ENCODE results near the gene SLC25A48.

The SLC25A48 gene

DNA sequence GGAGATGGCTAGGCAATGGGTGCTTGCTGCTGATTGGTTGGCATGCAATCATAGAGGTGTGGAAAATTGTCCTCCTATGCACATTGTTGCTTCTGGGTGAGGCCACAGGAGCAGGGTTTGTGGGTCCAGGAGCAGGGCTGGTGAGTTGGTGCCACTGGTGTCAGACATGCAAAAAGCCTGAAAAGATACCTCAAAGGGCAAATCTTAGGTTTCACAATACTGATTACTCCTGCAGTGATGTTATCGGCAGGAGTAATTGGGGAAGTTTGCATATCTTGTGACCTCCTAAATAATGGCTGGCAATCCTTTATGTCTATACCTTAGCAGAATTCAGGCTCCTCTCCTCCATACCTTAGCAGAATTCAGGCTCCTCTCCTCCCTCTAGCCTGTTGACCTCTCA, 25.2 kb downstream of the SLC25A48 start:
- no peak for DNase-seq

DNA sequence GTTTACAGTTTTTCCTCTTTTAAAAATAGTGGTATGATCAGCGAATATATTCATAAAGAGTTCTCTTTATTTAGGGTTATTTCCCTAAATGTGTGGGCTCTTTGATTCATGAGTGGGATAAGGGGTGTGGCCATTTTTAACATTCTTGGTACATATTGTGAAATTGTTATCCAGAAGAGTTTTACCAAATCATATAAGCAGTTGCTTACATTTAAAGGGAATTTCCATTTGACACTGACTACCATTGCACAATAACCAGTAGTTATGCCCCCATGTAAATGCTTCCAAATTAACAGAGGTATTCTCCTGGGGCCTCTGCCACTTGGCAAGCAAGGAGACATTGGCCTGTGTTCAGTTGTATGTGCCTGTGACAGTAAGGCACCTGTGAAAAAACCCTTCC, 27.2 kb downstream of the SLC25A48 start:
- no peak for DNase-seq

GRCh38 chr5:135862086-135862485, 27.6 kb downstream of the SLC25A48 start:
- no peak for DNase-seq

GRCh38 chr5:135862744-135863143, 28.3 kb downstream of the SLC25A48 start:
- no peak for DNase-seq

DNA sequence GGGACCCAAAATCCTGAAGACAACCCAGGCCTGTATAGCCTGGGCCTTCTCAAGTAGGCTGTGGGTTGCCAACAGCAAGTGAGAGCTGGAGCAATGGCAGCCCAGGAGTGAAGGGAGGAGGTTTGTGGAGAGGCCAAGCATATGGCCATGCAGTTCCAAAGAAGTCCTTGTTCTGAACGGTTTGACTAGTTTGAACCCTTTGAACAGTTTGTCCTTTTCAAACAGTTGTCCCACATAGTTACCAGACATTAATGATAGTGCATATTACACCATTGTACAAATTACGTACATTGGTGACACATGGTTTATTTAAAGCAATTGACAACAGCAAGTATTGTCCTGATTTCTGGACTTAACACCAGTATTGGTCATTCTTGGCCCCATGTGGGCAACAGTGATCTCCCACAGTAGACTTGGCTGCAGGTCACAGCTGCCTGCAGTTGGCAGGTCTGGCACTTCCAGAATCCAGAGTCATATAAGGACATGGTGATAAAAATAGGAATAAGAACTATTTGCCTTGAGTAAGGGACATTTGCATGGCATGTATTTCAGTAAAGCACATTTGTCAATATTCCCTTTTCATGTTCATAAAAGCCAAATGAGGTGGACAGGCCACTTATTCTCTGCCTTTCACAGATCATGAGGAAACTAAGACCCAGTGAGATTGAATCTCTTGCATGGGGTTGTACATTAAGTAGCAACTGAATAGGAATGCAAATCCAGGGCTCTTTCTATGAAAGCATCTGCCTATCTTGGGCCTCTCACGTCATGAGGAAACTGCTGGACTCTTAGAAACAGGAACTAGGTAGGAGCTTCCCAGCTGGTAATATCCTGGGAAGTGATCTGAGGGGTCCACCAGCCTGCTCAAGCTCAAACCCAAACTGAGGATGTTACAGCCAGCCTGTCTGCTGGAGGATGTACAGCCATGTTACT, 30.3 kb downstream of the SLC25A48 start:
- no peak for DNase-seq

GRCh38 chr5:135866016-135866415, 31.6 kb downstream of the SLC25A48 start:
- DNase-seq = no peak

DNA sequence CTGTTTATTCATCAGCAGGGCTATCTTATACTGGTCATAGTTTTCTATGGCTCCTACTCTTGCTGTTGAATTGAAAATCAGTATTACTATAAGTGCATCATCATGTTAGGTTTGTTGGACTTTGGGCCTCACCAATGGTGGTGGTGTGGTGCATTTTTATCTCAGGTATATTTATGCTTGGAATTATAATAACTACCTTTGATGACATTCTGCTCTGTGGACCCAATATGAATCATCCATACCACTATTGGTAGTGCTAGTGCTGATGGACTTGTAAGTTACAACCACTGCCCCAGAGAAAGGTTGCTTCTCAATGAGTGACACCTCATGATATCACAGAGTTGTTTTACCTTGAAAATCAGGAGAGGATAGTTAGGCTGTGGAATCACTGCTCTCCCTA, 33.1 kb downstream of the SLC25A48 start:
- DNase-seq = no peak

DNA sequence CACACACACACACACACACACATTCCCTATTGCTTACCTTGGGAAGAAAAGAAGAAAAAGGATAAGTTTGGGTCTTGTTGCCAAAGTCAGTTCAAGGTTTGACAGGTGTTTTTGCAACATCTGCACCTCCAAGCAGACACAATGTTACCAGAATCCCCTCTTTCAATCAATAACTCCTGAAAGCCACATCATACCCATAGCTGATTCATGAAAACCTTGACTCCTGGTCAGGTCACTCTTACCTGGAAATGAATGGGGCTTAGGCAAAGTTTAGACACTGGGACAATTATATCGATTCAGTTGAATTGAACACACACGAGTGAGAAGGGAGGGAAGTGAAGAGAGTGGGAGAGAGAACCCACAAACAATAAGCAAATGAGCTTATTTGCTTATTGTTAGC, 34.2 kb downstream of the SLC25A48 start:
- DNase-seq = no peak

GRCh38 chr5:135869276-135869675, 34.8 kb downstream of the SLC25A48 start:
- DNase-seq = no peak

DNA sequence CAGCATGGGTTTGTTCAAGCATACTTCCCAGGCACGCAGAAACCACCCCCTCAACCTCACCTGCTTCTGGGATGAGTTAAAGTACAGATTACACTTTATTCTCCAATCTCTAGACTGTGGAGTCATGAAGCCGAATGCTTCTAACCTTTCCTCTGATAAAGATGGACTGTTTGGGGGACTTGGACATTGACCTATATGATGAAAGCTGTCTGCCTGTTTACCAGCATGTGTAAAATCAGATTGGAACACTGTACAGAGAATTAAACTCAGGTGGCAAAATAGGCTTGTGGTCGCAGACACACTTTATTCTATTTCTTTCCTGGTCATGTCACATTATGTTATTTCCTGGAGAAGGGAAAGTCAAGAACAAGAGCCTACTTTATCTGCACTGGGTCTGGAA, 35.5 kb downstream of the SLC25A48 start:
- no peak for DNase-seq

DNA sequence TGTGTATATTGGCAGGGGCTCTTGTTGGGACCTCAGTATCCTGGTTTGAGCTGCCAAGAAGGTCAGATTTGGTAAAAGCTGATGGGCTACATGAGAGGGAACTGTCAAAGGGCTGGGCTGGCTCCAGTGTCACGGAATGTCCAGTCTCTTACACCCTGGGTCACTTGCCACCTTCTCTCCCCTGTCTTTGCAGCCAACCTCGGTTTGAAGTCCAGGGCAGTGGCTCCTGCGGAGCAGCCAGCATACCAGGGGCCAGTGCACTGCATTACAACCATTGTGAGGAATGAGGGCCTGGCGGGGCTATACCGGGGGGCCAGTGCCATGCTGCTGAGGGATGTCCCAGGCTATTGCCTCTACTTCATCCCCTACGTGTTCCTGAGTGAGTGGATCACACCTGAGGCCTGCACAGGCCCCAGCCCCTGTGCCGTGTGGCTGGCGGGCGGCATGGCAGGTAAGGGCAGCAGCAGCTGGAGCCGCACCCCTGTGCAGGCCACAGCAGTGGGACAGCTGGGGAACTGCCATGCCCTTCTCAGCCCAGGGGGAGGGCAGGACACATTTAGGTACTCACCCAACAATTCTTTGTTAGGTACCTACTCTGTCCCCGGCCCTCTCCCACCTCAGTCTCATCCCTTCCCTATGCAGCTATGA, 36.9 kb downstream of the SLC25A48 start:
- DNase-seq = no peak

GRCh38 chr5:135873831-135874230, 39.4 kb downstream of the SLC25A48 start:
- DNase-seq = no peak

GRCh38 chr5:135874461-135874860, 40.0 kb downstream of the SLC25A48 start:
- no peak for DNase-seq

- DNase-seq = no peak
Measured at GRCh38 chr5:135875567-135875966, 41.1 kb downstream of the SLC25A48 start.

DNA sequence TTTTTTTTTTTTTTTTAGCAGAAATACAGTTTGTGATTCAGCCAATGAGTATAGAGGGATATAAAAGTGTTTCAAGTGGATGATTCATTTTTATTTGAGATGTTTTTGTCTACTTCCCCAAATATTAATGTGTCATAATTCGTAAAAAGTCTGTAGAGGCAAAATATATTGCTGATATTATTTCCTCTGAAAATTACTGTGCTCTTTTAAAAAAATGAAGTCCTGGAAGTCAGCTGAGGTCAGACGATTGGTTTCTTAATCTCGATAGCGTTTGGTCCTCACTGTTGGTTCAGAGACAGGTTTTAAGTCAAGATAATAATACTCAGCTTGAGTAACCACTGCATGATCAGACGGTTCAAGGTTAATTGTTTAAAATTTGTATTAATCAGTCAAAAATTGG, 41.7 kb downstream of the SLC25A48 start:
- no peak for DNase-seq

DNA sequence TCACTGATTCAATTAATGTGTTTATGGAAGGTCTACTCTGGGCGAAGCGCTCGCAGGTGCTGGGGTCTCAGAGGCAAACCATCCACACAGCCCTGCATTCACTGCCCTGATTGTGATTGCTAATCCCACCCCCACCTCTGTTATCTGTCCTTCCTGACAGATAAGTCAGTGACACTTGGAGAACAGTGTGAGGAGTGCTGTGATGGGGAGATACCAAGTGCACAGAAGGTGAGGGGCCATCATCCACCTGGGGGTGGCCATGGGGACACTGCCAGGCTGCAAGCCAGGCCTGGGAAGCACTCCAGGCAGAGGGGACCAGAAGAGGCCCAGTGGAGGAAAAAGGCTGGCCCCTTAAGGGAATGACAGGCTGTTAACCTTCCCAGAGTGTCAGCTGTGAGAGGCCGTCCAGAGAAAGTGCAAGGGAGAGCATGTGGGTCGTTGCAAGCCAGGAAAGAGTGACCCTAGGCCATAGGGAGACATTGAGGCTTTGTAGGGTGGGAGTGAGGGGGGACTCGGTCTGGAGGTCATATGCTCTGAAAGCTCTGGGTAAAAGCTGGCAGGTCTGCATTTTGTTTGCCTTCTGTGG, 43.2 kb downstream of the SLC25A48 start:
- DNase-seq = no peak

DNA sequence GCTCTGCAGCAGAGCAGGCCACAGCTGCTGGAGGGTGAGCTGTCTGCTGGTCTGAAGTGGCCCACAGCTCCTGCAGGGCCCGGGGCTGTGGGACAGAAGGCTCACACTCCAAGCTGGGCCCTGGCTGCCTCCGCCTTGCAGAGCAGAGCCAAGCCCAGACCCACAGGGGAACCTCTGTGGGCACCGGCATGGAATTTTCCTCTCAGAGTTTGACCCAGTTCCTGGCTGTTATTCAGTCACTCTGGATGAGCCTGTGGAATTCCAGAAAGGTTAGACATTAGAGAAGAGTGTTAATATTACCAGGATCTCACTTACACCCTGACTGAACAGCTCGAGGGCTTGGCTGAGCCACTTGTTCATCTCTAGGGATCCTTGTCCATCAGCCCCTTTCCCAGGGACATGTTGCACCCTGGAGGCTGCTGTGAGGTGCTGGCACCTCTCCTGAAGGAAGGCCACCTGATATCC, 43.7 kb downstream of the SLC25A48 start:
- DNase-seq = no peak

GRCh38 chr5:135879591-135879990, 45.1 kb downstream of the SLC25A48 start:
- DNase-seq = no peak

GRCh38 chr5:135880278-135880677, 45.8 kb downstream of the SLC25A48 start:
- no peak for DNase-seq

DNA sequence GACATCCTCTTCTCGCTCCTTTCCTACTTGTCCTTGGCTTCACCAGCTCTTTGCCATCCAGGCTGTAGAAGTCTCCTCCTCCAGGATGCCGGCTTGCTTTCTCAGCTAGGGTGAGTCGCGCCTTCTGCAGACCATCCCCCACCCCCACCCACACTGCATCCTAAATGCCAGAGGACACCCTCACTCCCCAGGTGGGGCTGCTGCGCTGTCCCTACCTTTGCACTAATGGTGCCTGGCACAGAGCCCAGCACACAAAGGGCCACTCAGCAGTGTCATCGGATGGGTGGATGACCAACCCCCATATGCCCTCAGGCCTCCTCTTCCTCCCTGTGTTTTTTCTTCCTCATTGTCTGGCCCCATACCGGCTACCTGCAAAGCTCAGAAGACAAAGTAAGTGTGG, 46.3 kb downstream of the SLC25A48 start:
- no peak for DNase-seq

- DNase-seq = no peak
Measured at GRCh38 chr5:135881244-135881643, 46.8 kb downstream of the SLC25A48 start.

- no peak for DNase-seq
Measured at GRCh38 chr5:135881819-135882218, 47.4 kb downstream of the SLC25A48 start.

DNA sequence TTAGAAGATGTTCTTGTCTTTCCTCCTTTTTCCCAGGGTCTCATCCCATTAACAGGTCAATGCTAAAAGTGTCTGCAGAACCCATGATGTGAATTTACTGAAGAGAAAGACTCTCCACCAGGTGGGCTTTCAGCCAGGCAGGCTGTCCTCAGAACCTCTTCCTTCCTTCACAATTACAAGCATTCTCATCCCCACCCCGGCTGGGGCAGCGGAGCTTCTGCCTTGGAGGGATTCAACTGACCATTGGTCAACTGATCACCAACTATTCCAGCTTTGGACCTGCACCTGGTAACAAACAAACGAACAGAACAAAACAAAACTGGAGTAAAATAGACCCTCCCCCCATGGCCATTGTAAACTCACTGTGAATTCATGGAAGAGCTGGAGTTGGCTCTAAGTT, 48.6 kb downstream of the SLC25A48 start:
- no peak for DNase-seq

GRCh38 chr5:135883441-135883840, 49.0 kb downstream of the SLC25A48 start:
- DNase-seq = no peak
